Measurements from ENCODE around the gene ABCC5. TPM values are rescaled to one million over a fixed set of nuclear protein-coding genes. Genes with fewer than 3 reads are reported as not detected.

Gene ABCC5
- total RNA-seq, 1 experiment from 2014 or later, result 29.1 TPM

GRCh38 chr3:183898028-183898431 is 119.7 kb downstream of the ABCC5 start:
- POLR2A ChIA-PET, result no interaction called here
- peak; percentile 62 for ATAC-seq
- H3K27me3 Mint-ChIP-seq (ENCODE audit: low read depth), result peaks cover 4% of the 10 kb centered on the region
- no peak for DNase-seq (ENCODE audit: low spot score)
- H3K27ac Mint-ChIP-seq, result no peak overlapping the region
- peaks cover 9% of the 10 kb centered on the region for H3K4me1 Mint-ChIP-seq
- peaks cover 6% of the 10 kb centered on the region for H3K36me3 Mint-ChIP-seq
- no peak overlapping the region for H3K4me3 Mint-ChIP-seq
- H3K9me3 Mint-ChIP-seq, result peaks cover 13% of the 10 kb centered on the region
- TF ChIP-seq IRF2 (CRISPR knock-in tag; IDR thresholded peaks at IDR 0.05; ENCODE audit: borderline replicate concordance, low read depth) (no peak), CDX4 (CRISPR knock-in tag; IDR thresholded peaks at IDR 0.05; ENCODE audit: borderline replicate concordance) (no peak), E2F5 (CRISPR knock-in tag; IDR thresholded peaks at IDR 0.05) (no peak), SP1 (CRISPR knock-in tag; conservative IDR thresholded peaks at IDR 0.05) (no peak), ZNF121 (CRISPR knock-in tag; IDR thresholded peaks at IDR 0.05) (no peak)
- CTCF ChIA-PET, result interaction anchor here (0.6 to 4.4 kb wide), 10 partner anchors 9 to 391 kb away, joined by 3 to 37 read pairs (median 4); partner anchors contain the start of genes ABCC5 and PARL

GRCh38 chr3:183897606-183898005 is 120.1 kb downstream of the ABCC5 start:
- H3K36me3 Mint-ChIP-seq, result peaks cover 6% of the 10 kb centered on the region
- no peak for ATAC-seq
- CTCF ChIA-PET, result interaction anchor here (0.5 to 4.4 kb wide), 13 partner anchors 9 to 482 kb away, joined by 3 to 37 read pairs (median 4); partner anchors contain the start of genes ABCC5, EIF2B5 and PARL

More at GRCh38 chr3:183897606-183898005, 120.1 kb downstream of the ABCC5 start:
- peaks cover 13% of the 10 kb centered on the region for H3K9me3 Mint-ChIP-seq
- POLR2A ChIA-PET, result no interaction called here
- H3K4me3 Mint-ChIP-seq, result no peak overlapping the region
- peaks cover 9% of the 10 kb centered on the region for H3K4me1 Mint-ChIP-seq
- H3K27me3 Mint-ChIP-seq (ENCODE audit: low read depth), result peaks cover 4% of the 10 kb centered on the region
- TF ChIP-seq PREB (CRISPR knock-in tag; IDR thresholded peaks at IDR 0.05; ENCODE audit: borderline replicate concordance) (no peak), GRHL2 (CRISPR knock-in tag; IDR thresholded peaks at IDR 0.05; ENCODE audit: insufficient replicate concordance, severe bottlenecking) (no peak), SMAD4 (CRISPR knock-in tag; IDR thresholded peaks at IDR 0.05) (no peak), E2F1 (CRISPR knock-in tag; IDR thresholded peaks at IDR 0.05) (no peak), ESRRA (CRISPR knock-in tag; IDR thresholded peaks at IDR 0.05; ENCODE audit: borderline replicate concordance) (no peak), ERG (CRISPR knock-in tag; IDR thresholded peaks at IDR 0.05) (no peak), E2F4 (CRISPR knock-in tag; IDR thresholded peaks at IDR 0.05; ENCODE audit: borderline replicate concordance, low read depth) (no peak), SMAD3 (CRISPR knock-in tag; IDR thresholded peaks at IDR 0.05; ENCODE audit: borderline replicate concordance) (no peak), ATF2 (CRISPR knock-in tag; IDR thresholded peaks at IDR 0.05; ENCODE audit: borderline replicate concordance, low read depth) (no peak)
- no peak overlapping the region for H3K27ac Mint-ChIP-seq
- DNase-seq (ENCODE audit: low spot score), result no peak

Measured in WTC11 (cell line).